IMR-90 (cell line): ENCODE data around the gene EPHB6.

Source experiments
- BHLHE40 ChIP-seq: fragments of 150-350 bp; IDR thresholded peaks from 2 replicates; pipeline ENCODE4 v1.6.1; 2016; ENCODE audit warnings: mild to moderate bottlenecking, low read depth, low read length
- CEBPB ChIP-seq: IDR thresholded peaks from 2 replicates; pipeline ENCODE4 v1.6.1; 2012; ENCODE audit warnings: low read depth, low read length, improper control_type of control experiment
- MAFK ChIP-seq: IDR thresholded peaks from 2 replicates; pipeline ENCODE4 v1.6.1; 2012; ENCODE audit warnings: low read depth, low read length, improper control_type of control experiment
- MAZ ChIP-seq: IDR thresholded peaks from 2 replicates; pipeline ENCODE4 v1.6.1; 2012; ENCODE audit warnings: low read depth, mild to moderate bottlenecking, low read length, improper control_type of control experiment, moderate library complexity, borderline replicate concordance
- MXI1 ChIP-seq: IDR thresholded peaks from 2 replicates; pipeline ENCODE4 v1.6.1; 2012; ENCODE audit warnings: low read depth, mild to moderate bottlenecking, low read length, moderate library complexity, borderline replicate concordance
- NFE2L2 ChIP-seq: fragments of 150-350 bp; IDR thresholded peaks from 2 replicates; pipeline ENCODE4 v1.6.1; 2016; ENCODE audit warnings: low read depth, mild to moderate bottlenecking, low read length
- POLR2A ChIP-seq: IDR thresholded peaks from 2 replicates; pipeline ENCODE4 v1.6.1; 2012; ENCODE audit warnings: mild to moderate bottlenecking, low read depth, low read length
- RAD21 ChIP-seq: IDR thresholded peaks from 2 replicates; pipeline ENCODE4 v1.6.1; 2012; ENCODE audit warnings: low read length, improper control_type of control experiment
- RCOR1 ChIP-seq: IDR thresholded peaks from 2 replicates; pipeline ENCODE4 v1.6.1; 2012; ENCODE audit warnings: mild to moderate bottlenecking, low read length, improper control_type of control experiment; ENCODE audit not compliant: insufficient replicate concordance
- RFX5 ChIP-seq: IDR thresholded peaks from 2 replicates; pipeline ENCODE4 v1.8.0; 2012; ENCODE audit warnings: low read depth, mild to moderate bottlenecking, low read length, moderate library complexity
- SMC3 ChIP-seq: fragments of 150-350 bp; IDR thresholded peaks from 2 replicates; pipeline ENCODE4 v1.6.1; 2016; ENCODE audit warnings: low read depth, mild to moderate bottlenecking, antibody characterized with exemption, low read length, moderate library complexity
- TF ChIP-seq, protein P1 (sequence below): conservative IDR thresholded peaks from 2 replicates; pipeline ENCODE4 v1.5.1; 2012; ENCODE audit warnings: mild to moderate bottlenecking, low read depth, low read length, improper control_type of control experiment
- TF ChIP-seq, protein P2 (sequence below): fragments of 150-350 bp; IDR thresholded peaks from 2 replicates; pipeline ENCODE4 v1.6.1; 2017; ENCODE audit warnings: mild to moderate bottlenecking, antibody characterized with exemption, low read length, low read depth
- TF ChIP-seq, protein P3 (sequence below): fragments of 150-350 bp; IDR thresholded peaks from 2 replicates; pipeline ENCODE4 v1.6.1; 2016; ENCODE audit warnings: low read depth, mild to moderate bottlenecking, low read length, moderate library complexity, borderline replicate concordance

DNA sequence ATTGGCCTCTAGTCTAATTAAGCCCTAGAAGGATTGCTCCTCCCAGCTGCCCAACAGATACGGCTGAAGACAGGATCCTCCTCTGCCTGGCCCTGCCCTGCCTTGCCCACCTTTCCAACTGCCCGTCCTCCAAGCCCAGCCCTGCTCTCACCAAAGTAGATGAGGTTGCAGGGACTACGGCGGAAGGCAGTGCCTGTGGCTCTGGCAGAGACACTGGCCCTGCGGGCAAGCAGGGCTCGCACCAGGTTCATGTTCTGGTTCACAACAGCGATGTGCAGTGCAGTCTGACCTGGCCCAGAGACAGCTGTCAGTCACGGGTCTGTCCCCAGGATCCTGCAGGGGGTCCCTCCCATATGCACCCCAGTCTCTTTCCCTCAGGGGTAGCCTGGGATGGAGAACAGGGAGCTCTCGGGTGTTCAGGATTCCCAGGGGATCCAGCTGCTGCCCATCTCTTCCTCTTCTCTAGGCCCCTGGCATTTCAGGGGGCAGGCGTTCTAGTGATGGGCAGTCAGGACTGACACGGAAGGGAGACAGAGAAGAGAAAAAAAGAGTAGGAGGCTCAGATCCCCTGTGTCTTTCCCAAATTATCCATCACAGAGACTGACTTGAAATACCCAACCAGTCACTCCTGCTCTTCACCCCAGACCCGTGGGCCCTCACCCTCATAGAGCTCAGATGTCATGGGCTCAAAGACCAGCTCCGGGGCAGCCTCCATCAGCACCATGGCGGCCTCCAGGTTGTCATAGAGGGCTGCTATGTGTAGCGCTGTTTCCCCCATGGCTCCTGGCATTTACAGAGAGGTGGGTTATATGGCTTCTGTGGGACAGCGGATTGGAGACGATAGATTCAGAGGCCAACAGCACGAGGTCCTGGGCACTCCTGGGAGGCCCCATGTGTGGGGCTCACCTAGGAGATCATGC, 22.4 kb downstream of the EPHB6 start:
- TF ChIP-seq, protein P1, sequence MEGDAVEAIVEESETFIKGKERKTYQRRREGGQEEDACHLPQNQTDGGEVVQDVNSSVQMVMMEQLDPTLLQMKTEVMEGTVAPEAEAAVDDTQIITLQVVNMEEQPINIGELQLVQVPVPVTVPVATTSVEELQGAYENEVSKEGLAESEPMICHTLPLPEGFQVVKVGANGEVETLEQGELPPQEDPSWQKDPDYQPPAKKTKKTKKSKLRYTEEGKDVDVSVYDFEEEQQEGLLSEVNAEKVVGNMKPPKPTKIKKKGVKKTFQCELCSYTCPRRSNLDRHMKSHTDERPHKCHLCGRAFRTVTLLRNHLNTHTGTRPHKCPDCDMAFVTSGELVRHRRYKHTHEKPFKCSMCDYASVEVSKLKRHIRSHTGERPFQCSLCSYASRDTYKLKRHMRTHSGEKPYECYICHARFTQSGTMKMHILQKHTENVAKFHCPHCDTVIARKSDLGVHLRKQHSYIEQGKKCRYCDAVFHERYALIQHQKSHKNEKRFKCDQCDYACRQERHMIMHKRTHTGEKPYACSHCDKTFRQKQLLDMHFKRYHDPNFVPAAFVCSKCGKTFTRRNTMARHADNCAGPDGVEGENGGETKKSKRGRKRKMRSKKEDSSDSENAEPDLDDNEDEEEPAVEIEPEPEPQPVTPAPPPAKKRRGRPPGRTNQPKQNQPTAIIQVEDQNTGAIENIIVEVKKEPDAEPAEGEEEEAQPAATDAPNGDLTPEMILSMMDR: no peak
- TF ChIP-seq MAZ (no peak), SMC3 (no peak), RCOR1 (no peak), POLR2A (no peak), MXI1 (no peak), BHLHE40 (no peak), CEBPB (no peak), RAD21 (no peak), MAFK (no peak), RFX5 (no peak), NFE2L2 (no peak)
- TF ChIP-seq, protein P2, sequence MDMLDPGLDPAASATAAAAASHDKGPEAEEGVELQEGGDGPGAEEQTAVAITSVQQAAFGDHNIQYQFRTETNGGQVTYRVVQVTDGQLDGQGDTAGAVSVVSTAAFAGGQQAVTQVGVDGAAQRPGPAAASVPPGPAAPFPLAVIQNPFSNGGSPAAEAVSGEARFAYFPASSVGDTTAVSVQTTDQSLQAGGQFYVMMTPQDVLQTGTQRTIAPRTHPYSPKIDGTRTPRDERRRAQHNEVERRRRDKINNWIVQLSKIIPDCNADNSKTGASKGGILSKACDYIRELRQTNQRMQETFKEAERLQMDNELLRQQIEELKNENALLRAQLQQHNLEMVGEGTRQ: no peak
- TF ChIP-seq, protein P3, sequence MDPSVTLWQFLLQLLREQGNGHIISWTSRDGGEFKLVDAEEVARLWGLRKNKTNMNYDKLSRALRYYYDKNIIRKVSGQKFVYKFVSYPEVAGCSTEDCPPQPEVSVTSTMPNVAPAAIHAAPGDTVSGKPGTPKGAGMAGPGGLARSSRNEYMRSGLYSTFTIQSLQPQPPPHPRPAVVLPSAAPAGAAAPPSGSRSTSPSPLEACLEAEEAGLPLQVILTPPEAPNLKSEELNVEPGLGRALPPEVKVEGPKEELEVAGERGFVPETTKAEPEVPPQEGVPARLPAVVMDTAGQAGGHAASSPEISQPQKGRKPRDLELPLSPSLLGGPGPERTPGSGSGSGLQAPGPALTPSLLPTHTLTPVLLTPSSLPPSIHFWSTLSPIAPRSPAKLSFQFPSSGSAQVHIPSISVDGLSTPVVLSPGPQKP: no peak
